ENCODE data around the gene NCDN.

Gene NCDN

GRCh38 chr1:35565742-35566133 is 8.1 kb downstream of the NCDN start:
- DNase-seq (ENCODE audit: extremely low spot score), result no peak
- ChIA-PET CTCF (interaction anchor here (1.1 to 5.9 kb wide), 17 partner anchors 16 to 779 kb away, joined by 3 to 184 read pairs (median 5); partner anchors contain the start of genes C1orf216 and CLSPN), POLR2A (no interaction called here)
- TF ChIP-seq CTCF (IDR thresholded peaks at IDR 0.05; ENCODE audit: control extremely low read depth, extremely low read depth, low read depth, missing control alignments), result no peak

GRCh38 chr1:35567947-35568558 is 10.5 kb downstream of the NCDN start:
- POLR2A ChIA-PET, result no interaction called here

GRCh38 chr1:35568975-35569395 is 11.4 kb downstream of the NCDN start:
- peak; percentile 83 for TF ChIP-seq CTCF (IDR thresholded peaks at IDR 0.05; ENCODE audit: control extremely low read depth, extremely low read depth, low read depth, missing control alignments)
- POLR2A ChIA-PET, result no interaction called here
- DNase-seq (ENCODE audit: extremely low spot score), result peak; percentile 80
- CTCF ChIA-PET, result interaction anchor here (0.8 to 5.9 kb wide), 31 partner anchors 9 to 370 kb away, joined by 3 to 184 read pairs (median 4); partner anchors contain the start of gene CLSPN

More at GRCh38 chr1:35567947-35568558, 10.5 kb downstream of the NCDN start:
- no peak for TF ChIP-seq CTCF (IDR thresholded peaks at IDR 0.05; ENCODE audit: control extremely low read depth, extremely low read depth, low read depth, missing control alignments)
- CTCF ChIA-PET, result interaction anchor here (0.9 to 5.9 kb wide), 25 partner anchors 10 to 369 kb away, joined by 3 to 184 read pairs (median 6); partner anchors contain the start of gene CLSPN
- DNase-seq (ENCODE audit: extremely low spot score), result no peak

- POLR2A ChIA-PET, result no interaction called here
- CTCF ChIA-PET, result interaction anchor here (1.0 to 4.2 kb wide), 6 partner anchors 10 to 157 kb away, joined by 3 to 45 read pairs (median 6); no protein-coding TSS in a partner anchor
- no peak for DNase-seq (ENCODE audit: extremely low spot score)
These were observed 12.3 kb downstream of the NCDN start for GRCh38 chr1:35569936-35570335.

GRCh38 chr1:35570589-35571137 is 13.1 kb downstream of the NCDN start:
- CTCF ChIA-PET, result interaction anchor here (0.7 to 4.2 kb wide), 12 partner anchors 10 to 204 kb away, joined by 3 to 45 read pairs (median 4); no protein-coding TSS in a partner anchor
- POLR2A ChIA-PET, result no interaction called here
- DNase-seq (ENCODE audit: extremely low spot score), result no peak
- TF ChIP-seq CTCF (IDR thresholded peaks at IDR 0.05; ENCODE audit: control extremely low read depth, extremely low read depth, low read depth, missing control alignments), result no peak

More at GRCh38 chr1:35569936-35570335, 12.3 kb downstream of the NCDN start:
- no peak for TF ChIP-seq CTCF (IDR thresholded peaks at IDR 0.05; ENCODE audit: control extremely low read depth, extremely low read depth, low read depth, missing control alignments)

- CTCF ChIA-PET, result interaction anchor here (0.7 to 4.2 kb wide), 13 partner anchors 9 to 204 kb away, joined by 3 to 45 read pairs (median 3); no protein-coding TSS in a partner anchor
- TF ChIP-seq CTCF (IDR thresholded peaks at IDR 0.05; ENCODE audit: control extremely low read depth, extremely low read depth, low read depth, missing control alignments), result no peak
- POLR2A ChIA-PET, result no interaction called here
- DNase-seq (ENCODE audit: extremely low spot score), result no peak
These were observed 13.7 kb downstream of the NCDN start for GRCh38 chr1:35571263-35571662.

All from GM10248 (cell line).